MM.1S (cell line): ENCODE measurements around the gene NPHS1.
"Not testable (repeated sequence)": the region's sequence is repeated elsewhere in the genome, so short reads cannot be mapped to it uniquely, and the experiment has no call there.

Experiments used
- DNase-seq: peaks from one replicate; pipeline ENCODE4 v3.0.0-alpha.2; 2015
- H2AFZ ChIP-seq: fragments of 300-600 bp; sonication (generic); 2 replicates; pipeline ENCODE4 v1.6.0; 2016; ENCODE audit warnings: antibody characterized with exemption, low read length
- H3F3A ChIP-seq: fragments of 300-600 bp; sonication (generic); 2 replicates; pipeline ENCODE4 v1.6.1; 2016; ENCODE audit warnings: mild to moderate bottlenecking, antibody characterized with exemption, low read length, moderate library complexity, mixed read lengths; ENCODE audit not compliant: insufficient read depth
- H3K27ac ChIP-seq: fragments of 300-600 bp; sonication (generic); 2 replicates; pipeline ENCODE4 v1.5.1; 2016; ENCODE audit warnings: mild to moderate bottlenecking, low read length
- H3K27me3 ChIP-seq: fragments of 300-600 bp; sonication (generic); replicated peaks from 2 replicates; pipeline ENCODE4 v1.6.0; 2016; ENCODE audit warnings: low read length; ENCODE audit not compliant: insufficient read depth
- H3K36me3 ChIP-seq: fragments of 300-600 bp; sonication (generic); replicated peaks from 2 replicates; pipeline ENCODE4 v1.6.1; 2016; ENCODE audit warnings: mild to moderate bottlenecking, low read length, mixed read lengths; ENCODE audit not compliant: insufficient read depth
- H3K4me1 ChIP-seq: fragments of 300-600 bp; sonication (generic); 2 replicates; pipeline ENCODE4 v1.6.1; 2016; ENCODE audit warnings: low read length, mixed read lengths
- H3K4me2 ChIP-seq: fragments of 300-600 bp; sonication (generic); 2 replicates; pipeline ENCODE4 v1.6.0; 2016; ENCODE audit warnings: low read depth, low read length
- H3K4me3 ChIP-seq: fragments of 300-600 bp; sonication (generic); 2 replicates; pipeline ENCODE4 v1.5.1; 2016; ENCODE audit warnings: low read length, mixed read lengths
- H3K79me2 ChIP-seq: fragments of 300-600 bp; sonication (generic); 2 replicates; pipeline ENCODE4 v1.6.1; 2016; ENCODE audit warnings: mixed run types, low read length, mixed read lengths
- H3K9ac ChIP-seq: fragments of 300-600 bp; sonication (generic); 2 replicates; pipeline ENCODE4 v1.6.1; 2016; ENCODE audit warnings: low read length, mixed read lengths
- H3K9me2 ChIP-seq: fragments of 300-600 bp; sonication (generic); replicated peaks from 2 replicates; pipeline ENCODE4 v1.6.1; 2016; ENCODE audit warnings: mild to moderate bottlenecking, low read length, mixed read lengths; ENCODE audit not compliant: insufficient read depth
- H3K9me3 ChIP-seq: fragments of 300-600 bp; sonication (generic); replicated peaks from 2 replicates; pipeline ENCODE4 v1.6.1; 2016; ENCODE audit warnings: mild to moderate bottlenecking, low read length, mixed read lengths; ENCODE audit not compliant: insufficient read depth
- H4K20me1 ChIP-seq: fragments of 300-600 bp; sonication (generic); 2 replicates; pipeline ENCODE4 v1.6.1; 2016; ENCODE audit warnings: mild to moderate bottlenecking, low read length, moderate library complexity, mixed read lengths; ENCODE audit not compliant: insufficient read depth
- CTCF ChIP-seq: fragments of 300-600 bp; sonication (generic); IDR thresholded peaks from 2 replicates; pipeline ENCODE4 v1.5.1; 2016; ENCODE audit warnings: antibody characterized with exemption, low read length, mixed read lengths
- EZH2 ChIP-seq: fragments of 300-600 bp; sonication (generic); optimal IDR thresholded peaks from 2 replicates; pipeline ENCODE3; 2017; ENCODE audit warnings: low read depth, mild to moderate bottlenecking, antibody characterized with exemption, low read length, mixed read lengths
- EZH2phosphoT487 ChIP-seq: fragments of 300-600 bp; sonication (generic); IDR thresholded peaks from 2 replicates; pipeline ENCODE4 v1.6.1; 2018; ENCODE audit warnings: antibody characterized with exemption, low read length

Gene NPHS1

GRCh38 chr19:35797663-35798062, 54.6 kb downstream of the NPHS1 start:
- H3K4me2 ChIP-seq = no peak overlapping the region
- no peaks in the 10 kb centered on the region for H3F3A ChIP-seq
- no peaks in the 10 kb centered on the region for H3K36me3 ChIP-seq
- H3K79me2 ChIP-seq = no peaks in the 10 kb centered on the region
- TF ChIP-seq CTCF (no peak), EZH2phosphoT487 (no peak), EZH2 (no peak)
- H3K27ac ChIP-seq = no peak overlapping the region
- H3K9me2 ChIP-seq = no peaks in the 10 kb centered on the region
- H3K4me3 ChIP-seq = no peak overlapping the region
- peaks cover 73% of the 10 kb centered on the region for H3K27me3 ChIP-seq
- no peaks in the 10 kb centered on the region for H4K20me1 ChIP-seq
- H2AFZ ChIP-seq = no peak overlapping the region
- no peaks in the 10 kb centered on the region for H3K9me3 ChIP-seq
- no peak overlapping the region for H3K9ac ChIP-seq
- no peak for DNase-seq
- H3K4me1 ChIP-seq = no peaks in the 10 kb centered on the region

- no peak overlapping the region for H3K4me2 ChIP-seq
- no peak for DNase-seq
- no peak overlapping the region for H3K9ac ChIP-seq
- no peaks in the 10 kb centered on the region for H4K20me1 ChIP-seq
- no peaks in the 10 kb centered on the region for H3K9me3 ChIP-seq
- H3K4me1 ChIP-seq = no peaks in the 10 kb centered on the region
- peaks cover 73% of the 10 kb centered on the region for H3K27me3 ChIP-seq
- no peaks in the 10 kb centered on the region for H3K36me3 ChIP-seq
- H3F3A ChIP-seq = no peaks in the 10 kb centered on the region
- H2AFZ ChIP-seq = no peak overlapping the region
- no peak overlapping the region for H3K4me3 ChIP-seq
- H3K27ac ChIP-seq = no peak overlapping the region
- no peaks in the 10 kb centered on the region for H3K9me2 ChIP-seq
- H3K79me2 ChIP-seq = no peaks in the 10 kb centered on the region
- TF ChIP-seq EZH2phosphoT487 (no peak), EZH2 (no peak), CTCF (no peak)
Measured at GRCh38 chr19:35796645-35797542, 55.4 kb downstream of the NPHS1 start.

GRCh38 chr19:35795564-35795963, 56.7 kb downstream of the NPHS1 start:
- not testable (repeated sequence) for H3K27ac ChIP-seq, H3K79me2 ChIP-seq, H2AFZ ChIP-seq, H3K9me2 ChIP-seq, H3K4me1 ChIP-seq, DNase-seq, H3K9me3 ChIP-seq, H3F3A ChIP-seq, H3K4me3 ChIP-seq, H3K9ac ChIP-seq, H3K36me3 ChIP-seq, H4K20me1 ChIP-seq, H3K4me2 ChIP-seq
- H3K27me3 ChIP-seq = peaks cover 67% of the 10 kb centered on the region
